SW 1271 (cell line): ENCODE results near the gene LRRTM2.

Source experiments
- DNase-seq, 2 experiments: peaks; one replicate each; lab custom pipeline; 2025; lab: John Stamatoyannopoulos, UW

The LRRTM2 gene

DNA sequence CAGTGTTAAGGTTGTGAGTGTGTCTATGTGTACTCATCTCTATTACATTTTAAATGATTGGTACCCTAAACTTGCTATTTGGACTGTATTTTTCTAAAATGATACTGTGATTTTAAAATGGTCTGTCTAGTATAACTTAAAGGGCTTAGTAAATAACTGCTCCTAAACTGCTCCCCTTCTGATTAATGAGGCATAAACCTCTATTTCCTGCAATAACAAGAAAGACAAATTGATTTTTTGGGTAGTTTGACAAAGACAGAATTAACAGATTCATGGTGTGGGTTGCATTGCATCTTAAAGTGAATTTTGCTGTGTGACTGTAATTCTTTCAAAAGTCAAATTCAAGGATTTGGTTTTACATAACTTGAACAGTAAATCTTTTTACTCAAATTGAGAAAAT is 8.1 kb upstream of the LRRTM2 start:
- DNase-seq, result no peak

DNA sequence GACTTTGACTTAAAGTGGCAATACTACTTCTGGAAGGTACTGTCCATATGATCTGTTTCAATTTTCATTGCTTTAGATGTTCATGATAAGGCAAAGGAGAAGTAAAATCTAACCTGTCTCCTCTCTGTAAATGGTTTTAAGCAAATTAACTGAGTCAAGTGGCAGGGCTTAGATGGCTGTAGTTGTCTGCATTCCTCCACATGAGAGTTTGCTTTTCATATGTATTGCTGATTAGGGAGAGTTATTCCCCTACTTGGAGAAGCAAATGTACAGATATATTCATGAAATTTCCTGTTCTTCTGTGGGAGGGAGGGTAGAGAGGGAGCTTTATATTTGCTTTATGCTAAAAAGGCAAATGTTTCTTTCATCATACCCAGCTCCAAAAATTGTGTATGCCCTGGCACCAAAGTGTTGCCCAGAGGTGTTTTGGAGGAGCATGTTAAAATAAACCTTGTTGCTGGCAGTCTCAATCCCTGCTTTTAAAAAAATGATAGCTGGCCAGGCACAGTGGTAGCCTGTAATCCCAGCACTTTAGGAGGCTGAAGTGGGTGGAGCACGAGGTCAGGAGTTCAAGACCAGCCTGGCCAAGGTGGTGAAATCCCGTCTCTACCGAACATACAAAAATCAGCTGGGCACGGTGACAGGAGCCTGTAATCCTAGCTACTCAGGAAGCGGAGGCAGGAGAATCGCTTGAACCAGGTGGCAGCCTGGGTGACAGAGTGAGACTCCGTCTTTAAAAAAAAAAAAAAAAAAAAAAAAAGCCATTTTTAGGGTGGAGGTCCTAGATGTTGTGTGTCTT is 3.5 kb upstream of the LRRTM2 start:
- no peak for DNase-seq

DNA sequence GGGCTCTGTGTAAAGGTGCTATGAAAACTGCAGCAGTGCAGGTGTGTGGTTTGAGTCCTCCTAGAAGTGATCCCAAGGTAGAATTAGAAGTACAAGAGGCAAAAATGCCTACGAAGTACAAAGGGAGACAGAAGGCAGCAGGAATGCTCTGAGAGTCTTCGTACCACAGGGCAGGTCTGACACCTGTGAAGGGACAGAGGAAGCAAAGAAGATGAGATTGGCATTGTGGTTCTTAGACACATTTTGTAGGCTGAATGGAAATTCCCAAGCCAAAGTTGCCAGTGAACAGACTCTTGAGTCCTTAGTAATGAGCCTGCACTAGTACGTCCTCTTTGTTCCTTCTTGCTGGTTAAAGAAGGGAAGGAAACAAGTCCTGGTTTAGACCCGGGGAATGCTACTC is 1.7 kb upstream of the LRRTM2 start:
- DNase-seq, result no peak

DNA sequence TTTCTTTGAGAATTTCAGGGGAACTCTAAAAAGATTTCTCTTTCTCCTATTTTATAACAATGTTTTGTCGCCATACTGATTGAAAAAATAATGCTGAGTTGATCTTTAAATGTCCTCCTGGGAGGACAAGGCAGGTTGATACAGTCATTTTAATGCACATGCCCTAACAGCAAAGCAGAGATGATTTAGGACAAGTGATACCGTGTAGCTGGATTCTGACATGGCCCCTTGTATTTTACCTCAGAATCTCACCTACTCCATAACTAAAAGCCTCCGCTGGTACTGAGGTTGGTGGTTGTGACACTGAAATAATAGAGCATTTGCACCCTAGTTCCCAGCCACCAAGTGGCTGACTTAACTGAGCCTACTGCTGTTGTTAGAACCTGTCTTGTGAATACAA is 811 bp upstream of the LRRTM2 start:
- DNase-seq, result no peak

DNA sequence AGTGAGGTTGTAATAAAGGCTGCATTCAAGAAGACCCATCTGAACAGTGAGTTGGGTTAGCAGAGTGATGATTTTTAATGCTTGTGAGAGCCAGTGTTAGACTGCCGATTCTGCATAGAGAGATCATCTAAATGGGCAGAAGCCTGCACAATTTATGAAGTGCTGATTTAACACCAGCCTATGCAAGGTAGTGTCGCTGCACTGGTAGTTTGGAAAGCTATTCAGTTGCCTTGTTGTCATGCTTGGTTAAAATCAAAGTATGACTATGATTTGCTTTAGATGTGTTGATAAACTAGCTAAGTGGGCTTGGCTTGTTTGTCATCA is 379 bp upstream of the LRRTM2 start:
- DNase-seq, result no peak

DNA sequence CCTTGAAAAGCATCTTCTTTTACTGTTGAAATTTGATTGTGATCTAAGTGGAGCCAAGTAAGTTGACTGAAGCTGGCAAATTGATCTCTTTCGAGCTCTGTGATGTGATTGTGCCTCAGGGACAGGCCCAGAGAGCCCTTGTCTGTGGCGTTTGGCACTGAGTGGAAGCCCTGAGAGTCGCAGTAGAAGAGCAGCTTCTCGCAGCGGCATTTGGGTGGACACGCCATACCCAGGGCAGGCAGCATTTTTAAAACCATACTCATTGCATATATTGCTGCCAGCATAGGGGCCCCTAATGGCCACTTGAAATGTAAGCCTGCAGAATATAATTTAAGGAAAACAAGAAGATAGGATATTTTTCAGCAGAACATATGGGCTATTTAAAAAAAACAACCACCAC is 894 bp downstream of the LRRTM2 start:
- DNase-seq, result no peak

DNA sequence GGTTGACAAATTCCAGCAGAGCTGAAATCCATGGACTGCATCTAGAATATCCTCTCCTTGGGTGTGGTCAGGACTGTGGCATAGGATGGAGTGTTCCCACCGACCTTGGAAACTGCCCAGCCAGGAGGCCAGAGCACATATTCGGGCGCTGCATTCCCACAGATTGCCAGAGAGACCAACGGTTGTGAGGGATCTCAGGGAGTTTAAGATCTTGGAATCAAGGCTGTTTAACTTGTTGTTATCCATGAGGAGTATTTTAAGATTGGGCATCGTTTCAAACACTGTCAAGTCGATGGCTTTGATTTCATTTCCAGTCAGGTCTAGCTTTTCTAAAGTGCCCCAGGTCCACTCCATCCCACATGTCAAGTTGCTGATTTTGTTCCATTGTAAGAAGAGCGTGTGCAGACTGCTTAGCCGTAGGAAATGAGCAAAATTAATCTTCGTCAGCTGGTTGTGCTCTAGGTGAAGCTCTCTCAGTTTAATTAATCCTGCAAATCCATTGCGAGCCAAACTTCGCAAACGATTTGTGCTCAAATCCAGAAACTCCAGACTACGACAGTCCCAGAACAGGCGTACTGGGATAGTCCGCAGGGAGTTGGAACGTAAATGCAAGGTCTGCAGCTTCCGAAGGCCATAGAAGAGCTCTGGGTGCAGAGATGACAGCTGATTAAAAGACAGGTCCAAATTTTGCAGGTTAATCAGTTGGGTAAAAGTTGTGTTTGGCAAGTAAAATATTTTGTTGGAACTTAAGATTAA is 1.5 kb downstream of the LRRTM2 start:
- no peak for DNase-seq

DNA sequence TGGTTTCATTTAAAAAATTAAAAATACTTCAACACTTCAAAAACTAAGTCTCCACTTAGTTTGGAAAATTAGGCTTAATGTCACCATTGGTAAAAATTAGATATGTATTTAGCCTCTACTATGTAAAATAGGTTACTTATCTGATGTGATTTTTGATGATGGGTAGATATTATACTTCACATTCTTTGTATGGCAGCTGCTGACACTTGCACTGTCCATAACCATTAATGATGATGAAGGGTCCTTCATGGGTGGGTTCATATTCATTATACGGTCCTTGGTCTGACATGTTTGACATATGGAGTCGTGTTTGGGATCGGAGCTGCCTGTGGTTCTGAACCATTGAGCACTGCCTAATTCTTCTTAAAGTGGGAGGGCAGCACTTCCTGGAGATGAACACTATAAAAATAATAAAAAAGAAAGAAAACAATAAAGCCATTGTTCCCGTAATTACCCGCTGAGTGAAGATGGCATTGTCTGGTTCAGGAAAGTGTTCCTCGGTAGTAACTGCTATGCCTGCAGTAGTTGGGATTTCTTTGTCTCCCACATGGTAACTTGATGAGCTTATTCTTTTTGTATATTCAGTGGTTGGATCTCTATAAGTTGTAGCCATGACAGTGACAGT is 2.2 kb downstream of the LRRTM2 start:
- no peak for DNase-seq

DNA sequence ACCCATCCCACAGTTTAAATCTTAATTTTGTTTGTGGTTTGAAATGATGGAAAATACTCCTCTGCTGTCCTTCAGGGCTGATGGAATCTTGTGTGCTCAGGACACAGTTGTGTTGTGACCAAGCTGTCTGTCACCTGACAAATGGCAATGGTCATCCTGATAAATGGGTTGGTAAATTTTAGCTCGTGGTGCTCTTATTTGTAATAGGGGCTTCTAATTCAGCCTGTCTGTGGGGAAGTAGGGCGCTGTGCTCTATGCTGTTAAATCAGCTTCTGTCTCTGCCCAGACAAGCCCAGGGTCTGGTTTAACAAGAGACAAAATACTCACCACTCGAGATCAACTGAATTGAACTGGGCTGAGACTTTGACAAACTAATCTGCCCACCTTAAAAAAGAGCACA is 4.5 kb downstream of the LRRTM2 start:
- DNase-seq, result no peak

DNA sequence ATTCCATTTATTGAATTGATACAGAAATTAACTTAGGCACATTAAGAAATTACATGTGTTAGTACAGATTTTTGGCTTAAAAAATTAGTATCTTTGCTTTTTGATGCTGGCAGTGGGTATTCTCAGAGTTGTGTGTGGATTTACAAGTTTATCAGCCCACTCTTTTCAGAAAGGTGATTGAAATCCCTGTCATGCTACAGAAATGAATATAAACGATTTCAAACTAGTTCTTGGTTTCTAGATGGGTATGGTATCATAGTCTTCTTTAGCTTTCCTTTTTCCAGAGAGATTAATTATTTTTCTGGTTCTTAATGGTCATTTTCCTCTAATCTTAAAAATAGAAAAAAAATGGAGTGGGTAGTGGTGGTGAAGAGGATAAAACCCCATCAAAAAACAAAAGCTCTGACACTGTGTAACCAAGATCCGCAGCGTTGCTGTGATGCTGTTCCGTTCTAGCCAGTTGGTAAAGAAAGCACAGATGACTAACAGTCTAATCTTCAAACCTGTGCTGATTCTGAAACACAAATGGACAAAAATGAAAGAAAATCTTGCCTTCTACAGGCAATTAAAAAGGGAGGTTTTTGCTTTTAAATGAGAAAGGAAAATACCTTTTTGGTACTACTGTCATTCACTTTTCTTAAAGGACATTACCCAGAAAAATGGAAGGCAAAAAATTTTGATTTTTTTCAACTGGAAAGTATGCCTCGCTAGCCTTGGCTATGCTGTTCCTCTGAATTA is 5.2 kb downstream of the LRRTM2 start:
- DNase-seq, result no peak

DNA sequence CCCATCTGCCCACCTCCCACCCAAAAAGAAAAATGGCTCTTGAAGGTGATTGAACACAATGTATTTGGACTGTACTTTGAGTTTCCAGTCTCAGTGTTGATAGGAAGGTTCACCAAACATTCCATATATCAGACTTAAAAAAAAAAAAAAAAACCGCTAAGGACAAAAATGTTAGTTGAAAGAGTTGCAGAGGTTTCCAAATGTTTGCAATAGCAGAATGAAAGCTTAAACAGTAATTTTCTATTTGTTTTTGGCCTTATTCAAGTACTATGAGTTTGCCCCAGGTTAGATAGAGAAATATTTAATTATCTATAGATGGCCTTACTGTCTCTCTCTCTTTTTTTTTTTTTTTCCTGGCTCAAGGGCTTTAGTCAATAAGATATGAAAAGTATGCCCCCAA is 6.1 kb downstream of the LRRTM2 start:
- no peak for DNase-seq

DNA sequence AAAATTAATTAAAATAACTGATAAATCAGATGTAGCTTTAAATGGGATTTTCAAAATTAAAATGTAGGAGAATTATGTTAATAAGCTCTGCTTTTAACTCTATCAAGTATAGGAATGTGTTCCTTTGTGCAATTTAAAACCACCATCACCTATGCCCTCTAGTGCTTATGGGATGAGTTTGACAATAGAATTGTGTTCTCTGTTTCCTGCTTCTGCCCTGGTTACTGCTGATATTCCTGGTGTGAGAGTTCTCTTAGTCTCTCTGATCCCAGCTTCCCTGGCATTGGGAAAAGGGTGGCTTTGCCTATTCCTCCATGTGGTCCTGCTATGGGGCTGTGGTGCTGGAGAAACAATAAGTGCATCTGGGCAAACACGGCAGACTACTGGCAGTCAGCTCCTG is 8.1 kb downstream of the LRRTM2 start:
- DNase-seq, result no peak

DNA sequence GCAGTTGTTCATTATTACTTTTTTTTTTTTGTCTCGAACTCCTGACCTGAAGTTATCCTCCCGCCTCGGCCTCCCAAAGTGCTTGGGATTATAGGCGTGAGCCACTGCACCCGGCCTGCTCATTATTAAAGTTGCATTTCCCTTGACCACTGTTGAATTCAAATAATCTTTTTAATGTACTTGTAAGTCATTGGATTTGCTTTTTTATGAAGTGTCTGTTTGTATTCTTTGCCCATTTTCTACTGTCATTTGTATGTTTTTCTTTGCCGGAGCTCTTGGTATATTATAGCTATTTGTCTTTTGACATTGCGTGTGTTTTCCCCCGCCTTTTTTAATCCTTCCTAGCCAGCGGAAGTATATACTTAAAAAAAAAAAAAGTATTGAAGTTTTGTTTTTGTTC is 22.0 kb downstream of the LRRTM2 start:
- no peak for DNase-seq

DNA sequence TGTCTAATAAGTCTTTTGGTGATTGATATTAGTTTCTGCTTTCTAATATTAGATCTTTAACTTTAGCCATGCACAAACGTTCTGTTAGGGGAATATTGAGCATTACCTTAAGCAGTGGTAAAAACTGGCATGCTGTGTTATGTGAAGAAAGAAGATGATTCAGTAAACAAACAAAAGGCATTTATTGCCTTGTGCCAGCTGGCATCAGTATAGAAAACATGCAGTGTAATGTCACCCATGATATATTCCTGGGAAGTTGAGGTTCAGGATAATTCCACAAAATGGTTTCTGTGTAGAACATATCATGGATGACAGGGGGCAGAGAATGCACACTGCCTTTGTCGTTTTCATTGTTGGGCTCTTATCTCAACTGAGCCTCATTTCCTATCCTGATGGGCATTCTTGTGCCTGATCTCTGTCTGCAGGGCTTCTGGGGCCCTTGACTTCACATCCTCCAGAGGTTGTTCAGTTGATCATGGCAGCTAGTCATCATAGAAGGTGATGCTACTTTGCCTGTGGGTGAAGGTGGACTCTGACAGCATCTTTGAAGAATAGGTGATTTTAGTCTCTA is 24.2 kb downstream of the LRRTM2 start:
- DNase-seq, result no peak

DNA sequence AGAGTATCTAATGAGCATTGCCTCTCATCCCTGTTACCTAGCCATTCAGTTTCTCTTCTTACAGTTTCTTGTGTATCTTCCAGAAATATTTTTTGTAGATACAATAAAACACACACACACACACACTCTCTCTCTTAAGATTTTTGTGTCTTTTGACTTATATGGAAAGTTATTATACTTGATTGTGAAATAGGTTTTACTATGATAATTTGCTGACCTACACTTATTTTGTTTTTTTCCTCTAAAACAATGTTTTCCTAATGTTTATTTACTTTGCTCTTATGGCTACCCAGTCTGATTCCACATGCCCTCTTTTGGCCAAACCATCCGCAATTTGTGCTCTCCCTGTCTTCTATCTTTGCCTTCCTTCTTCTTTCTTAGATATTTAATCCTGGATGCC is 25.3 kb downstream of the LRRTM2 start:
- no peak for DNase-seq

DNA sequence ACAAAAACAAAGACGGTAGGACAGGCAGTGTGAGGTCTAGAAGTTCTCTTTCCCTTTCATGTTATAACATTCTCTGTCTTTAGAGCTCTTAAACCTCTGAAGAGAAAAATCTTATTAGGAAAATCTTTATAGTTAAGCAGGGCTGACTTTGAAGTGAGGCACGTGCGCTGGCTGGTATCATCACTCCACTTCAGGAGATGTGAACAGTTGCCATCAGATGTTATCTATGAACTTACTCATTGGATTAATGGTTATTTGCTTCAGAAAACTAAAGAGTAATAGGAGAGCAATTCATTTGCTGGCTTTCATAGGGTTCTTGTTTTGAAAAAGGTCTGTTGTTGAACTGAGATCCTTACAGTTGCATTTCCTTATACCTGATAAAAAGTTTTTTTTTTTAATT is 25.7 kb downstream of the LRRTM2 start:
- DNase-seq, result no peak

DNA sequence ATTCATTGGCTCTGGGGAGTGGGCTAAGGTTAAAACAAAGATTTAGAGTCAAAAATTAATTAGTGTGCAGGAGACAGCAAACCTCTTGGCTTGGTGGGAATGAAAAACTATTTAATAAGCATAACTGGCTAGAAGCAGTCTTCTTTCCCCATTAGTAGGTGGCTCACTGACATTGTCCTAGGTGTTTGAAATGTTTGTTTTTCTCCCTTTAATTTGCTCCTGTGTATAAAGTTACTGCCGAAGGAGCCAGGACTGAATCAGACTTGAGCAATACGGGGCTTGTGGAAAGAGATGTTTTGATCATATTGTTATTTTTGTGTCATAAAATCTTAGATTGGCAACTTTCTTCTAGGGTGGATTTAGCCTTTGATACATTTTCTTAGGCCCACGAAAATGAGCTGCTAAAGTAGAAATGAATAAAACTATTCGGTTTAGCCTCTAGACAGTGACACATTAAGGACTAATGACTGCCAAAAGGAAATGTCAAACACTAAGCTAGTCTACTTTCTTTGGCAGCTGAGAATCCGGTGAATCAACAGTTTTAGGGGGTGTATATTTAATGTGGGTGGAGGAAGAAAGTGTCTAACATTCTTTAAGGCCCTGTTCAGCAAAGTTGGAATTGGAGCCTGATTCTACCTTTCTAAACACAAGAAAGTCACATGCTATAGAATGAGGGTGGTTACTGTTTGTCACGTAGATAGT is 30.2 kb downstream of the LRRTM2 start:
- peak in 1 of 2 experiments; percentile 39 for DNase-seq

DNA sequence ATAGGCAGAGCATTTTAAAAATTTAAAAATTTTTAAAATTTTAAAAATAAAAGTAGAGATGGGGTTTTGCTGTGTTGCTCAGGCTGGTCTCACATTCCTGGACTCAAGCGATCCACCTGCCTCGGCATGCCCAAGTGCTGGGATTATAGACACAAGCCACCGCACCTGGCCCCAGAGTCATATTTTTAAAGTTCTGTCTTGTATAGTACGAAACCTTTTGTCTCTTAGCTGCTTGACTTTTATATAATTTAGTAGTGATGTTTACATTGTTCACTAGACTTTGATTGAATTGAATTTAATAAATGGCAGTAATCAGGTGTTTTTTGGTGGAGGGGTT is 31.0 kb downstream of the LRRTM2 start:
- DNase-seq, result no peak

DNA sequence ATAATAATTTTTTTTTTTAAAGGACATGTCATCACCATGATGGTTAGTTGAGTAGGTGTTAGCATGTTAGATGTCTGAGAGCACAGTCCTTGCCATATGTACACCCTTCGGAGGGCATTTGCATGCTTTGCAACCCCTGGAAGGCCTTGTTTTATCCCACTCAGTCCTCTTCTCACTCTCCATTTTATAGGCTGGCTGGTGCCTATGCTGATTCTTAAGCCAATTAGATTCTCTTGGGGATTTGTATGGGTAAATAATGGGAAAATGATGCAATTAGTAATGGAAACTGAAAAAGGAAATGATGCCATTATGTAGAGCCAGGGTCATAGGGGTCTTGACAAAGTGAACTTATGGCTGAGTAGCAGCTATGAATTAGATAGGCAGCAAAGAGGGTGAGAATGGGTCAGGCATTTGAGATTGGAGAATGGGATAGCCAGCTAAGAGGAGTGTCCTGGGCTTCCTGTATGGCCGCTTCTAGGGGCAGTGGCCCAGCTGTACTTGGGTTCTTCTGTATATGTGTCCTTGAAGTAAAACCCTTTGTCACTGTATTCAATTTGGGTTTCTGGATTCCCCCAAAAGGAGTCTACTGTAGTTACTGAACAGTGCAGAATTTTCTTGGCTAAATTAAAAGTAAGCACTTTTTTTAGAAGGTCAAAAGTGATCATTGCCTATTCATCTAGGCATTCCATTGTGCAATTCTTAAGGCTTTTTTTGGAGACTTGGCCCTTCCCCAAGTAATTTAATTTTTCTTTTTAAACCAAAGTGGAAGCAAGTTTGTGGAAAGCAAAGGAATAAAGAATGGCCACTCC is 31.6 kb downstream of the LRRTM2 start:
- DNase-seq, result no peak

DNA sequence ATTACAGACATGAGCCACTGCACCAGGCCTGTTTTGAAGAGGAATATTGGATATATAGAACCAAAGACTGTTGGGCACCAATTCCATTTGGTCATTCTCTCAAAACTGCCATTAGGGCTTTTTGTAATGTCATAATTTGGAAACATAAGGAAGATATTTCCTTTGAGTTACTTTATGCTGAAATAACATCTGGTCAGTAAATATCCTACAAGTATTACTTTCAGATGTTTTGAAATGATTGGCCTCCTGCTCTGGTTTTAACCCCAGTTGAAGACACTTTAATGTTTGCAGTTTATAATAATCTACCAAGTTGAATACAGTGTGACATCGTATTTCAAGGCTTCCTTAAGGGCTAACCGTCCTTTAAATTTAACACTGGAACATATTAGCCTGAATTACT is 33.6 kb downstream of the LRRTM2 start:
- DNase-seq, result no peak

DNA sequence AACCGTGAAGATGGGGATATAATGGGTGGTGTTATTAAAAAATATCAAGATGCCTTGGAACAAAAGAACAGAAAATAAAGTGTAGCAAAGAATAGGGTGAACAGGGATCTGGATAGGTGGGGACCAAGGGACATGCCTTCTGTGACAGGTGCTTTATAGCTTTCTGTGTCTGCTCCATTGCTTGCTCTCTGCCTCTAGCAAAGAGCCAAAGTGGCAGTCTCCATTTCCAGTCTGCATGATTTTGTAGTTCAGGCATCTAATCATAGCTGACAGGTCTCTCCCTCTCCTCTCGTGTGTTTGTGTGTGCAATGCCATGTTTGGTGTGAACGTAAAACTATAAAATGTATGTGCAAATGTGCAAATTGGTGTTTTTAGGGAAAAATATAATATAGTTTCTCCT is 35.0 kb downstream of the LRRTM2 start:
- no peak for DNase-seq
